K562 (cell line): ENCODE results near the gene ERBB4.

Experiments used
- EGR1 ChIP-seq: fragments of 450-650 bp; conservative IDR thresholded peaks from 2 replicates; pipeline ENCODE4 v1.6.1; 2017; ENCODE audit warnings: mild to moderate bottlenecking
- ELF4 ChIP-seq: fragments of 450-650 bp; formaldehyde crosslinking; IDR thresholded peaks from 2 replicates; pipeline ENCODE4 v1.4.0; 2022; ENCODE audit warnings: missing genetic modification characterization
- EP300 ChIP-seq: IDR thresholded peaks from 2 replicates; pipeline ENCODE4 v1.6.1; 2012; ENCODE audit warnings: low read length, improper control_type of control experiment
- FOS ChIP-seq: IDR thresholded peaks from 3 replicates; pipeline ENCODE4 v1.6.1; 2011; ENCODE audit not compliant: insufficient read length; ENCODE audit errors: extremely low read depth
- GTF2E2 ChIP-seq: fragments of 200-800 bp; sonication (Bioruptor generic); IDR thresholded peaks from 2 replicates; pipeline ENCODE4 v1.6.1; 2016; ENCODE audit warnings: missing genetic modification characterization, missing compliant biosample characterization
- NR2F6 ChIP-seq: fragments of 450-650 bp; formaldehyde crosslinking; IDR thresholded peaks from 2 replicates; pipeline ENCODE4 v1.4.0; 2020; ENCODE audit warnings: mild to moderate bottlenecking
- POLR2A ChIP-seq: fragments of 450-650 bp; conservative IDR thresholded peaks from 2 replicates; pipeline ENCODE4 v1.6.1; 2016
- TEAD4 ChIP-seq, 2 experiments: sonication (generic) in 1 of 2; formaldehyde crosslinking in 1 of 2; IDR thresholded peaks; 2 replicates each; pipeline versions ENCODE4 v1.6.1 to v1.8.0; 2012 to 2022; ENCODE audit warnings: borderline replicate concordance in 1 of 2, inconsistent platforms in 1 of 2, low read length in 1 of 2, mild to moderate bottlenecking in 1 of 2, missing genetic modification reagents in 1 of 2
- ZFX ChIP-seq: sonication (generic); formaldehyde crosslinking; IDR thresholded peaks from 2 replicates; pipeline ENCODE4 v1.8.0; 2022; ENCODE audit warnings: mild to moderate bottlenecking, missing genetic modification reagents, moderate library complexity
- ZKSCAN8 ChIP-seq: fragments of 200-800 bp; sonication (Bioruptor generic); IDR thresholded peaks from 2 replicates; pipeline ENCODE4 v1.6.1; 2016; ENCODE audit warnings: missing genetic modification characterization, missing compliant biosample characterization
- ZNF24 ChIP-seq: fragments of 450-650 bp; IDR thresholded peaks from 2 replicates; pipeline ENCODE4 v1.6.1; 2016
- TF ChIP-seq, protein P1 (sequence below): sonication (generic); formaldehyde crosslinking; IDR thresholded peaks from 2 replicates; pipeline ENCODE4 v1.8.1; 2023; ENCODE audit warnings: mild to moderate bottlenecking, missing genetic modification reagents
- TF ChIP-seq, protein P2 (sequence below): fragments of 450-650 bp; formaldehyde crosslinking; IDR thresholded peaks from 2 replicates; pipeline ENCODE4 v1.4.0; 2020; ENCODE audit warnings: mild to moderate bottlenecking, moderate library complexity
- TF ChIP-seq, protein P3 (sequence below), 3 experiments: IDR thresholded peaks in 2 of 3; conservative IDR thresholded peaks in 1 of 3; 2 replicates each; pipeline ENCODE4 v1.5.1; 2011 to 2012; ENCODE audit warnings: low read length in 3 of 3, mild to moderate bottlenecking in 3 of 3, control low read depth in 2 of 3, improper control_type of control experiment in 1 of 3, inconsistent platforms in 1 of 3, low read depth in 1 of 3, mixed read lengths in 1 of 3, moderate library complexity in 1 of 3; ENCODE audit not compliant: insufficient read depth in 2 of 3

- no peak for TF ChIP-seq NR2F6 (CRISPR knock-in tag)
- TF ChIP-seq, protein P1, sequence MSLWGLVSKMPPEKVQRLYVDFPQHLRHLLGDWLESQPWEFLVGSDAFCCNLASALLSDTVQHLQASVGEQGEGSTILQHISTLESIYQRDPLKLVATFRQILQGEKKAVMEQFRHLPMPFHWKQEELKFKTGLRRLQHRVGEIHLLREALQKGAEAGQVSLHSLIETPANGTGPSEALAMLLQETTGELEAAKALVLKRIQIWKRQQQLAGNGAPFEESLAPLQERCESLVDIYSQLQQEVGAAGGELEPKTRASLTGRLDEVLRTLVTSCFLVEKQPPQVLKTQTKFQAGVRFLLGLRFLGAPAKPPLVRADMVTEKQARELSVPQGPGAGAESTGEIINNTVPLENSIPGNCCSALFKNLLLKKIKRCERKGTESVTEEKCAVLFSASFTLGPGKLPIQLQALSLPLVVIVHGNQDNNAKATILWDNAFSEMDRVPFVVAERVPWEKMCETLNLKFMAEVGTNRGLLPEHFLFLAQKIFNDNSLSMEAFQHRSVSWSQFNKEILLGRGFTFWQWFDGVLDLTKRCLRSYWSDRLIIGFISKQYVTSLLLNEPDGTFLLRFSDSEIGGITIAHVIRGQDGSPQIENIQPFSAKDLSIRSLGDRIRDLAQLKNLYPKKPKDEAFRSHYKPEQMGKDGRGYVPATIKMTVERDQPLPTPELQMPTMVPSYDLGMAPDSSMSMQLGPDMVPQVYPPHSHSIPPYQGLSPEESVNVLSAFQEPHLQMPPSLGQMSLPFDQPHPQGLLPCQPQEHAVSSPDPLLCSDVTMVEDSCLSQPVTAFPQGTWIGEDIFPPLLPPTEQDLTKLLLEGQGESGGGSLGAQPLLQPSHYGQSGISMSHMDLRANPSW (CRISPR knock-in tag): no peak
- no peak for TF ChIP-seq POLR2A
- TF ChIP-seq EGR1: no peak
- TF ChIP-seq FOS: no peak
- TF ChIP-seq TEAD4 (IDR thresholded peaks at IDR 0.05; ENCODE audit: low read length): no peak
- TF ChIP-seq TEAD4 (CRISPR knock-in tag; IDR thresholded peaks at IDR 0.05; ENCODE audit: borderline replicate concordance): no peak
- no peak for TF ChIP-seq EP300
- TF ChIP-seq ZNF24: no peak
- TF ChIP-seq, protein P2, sequence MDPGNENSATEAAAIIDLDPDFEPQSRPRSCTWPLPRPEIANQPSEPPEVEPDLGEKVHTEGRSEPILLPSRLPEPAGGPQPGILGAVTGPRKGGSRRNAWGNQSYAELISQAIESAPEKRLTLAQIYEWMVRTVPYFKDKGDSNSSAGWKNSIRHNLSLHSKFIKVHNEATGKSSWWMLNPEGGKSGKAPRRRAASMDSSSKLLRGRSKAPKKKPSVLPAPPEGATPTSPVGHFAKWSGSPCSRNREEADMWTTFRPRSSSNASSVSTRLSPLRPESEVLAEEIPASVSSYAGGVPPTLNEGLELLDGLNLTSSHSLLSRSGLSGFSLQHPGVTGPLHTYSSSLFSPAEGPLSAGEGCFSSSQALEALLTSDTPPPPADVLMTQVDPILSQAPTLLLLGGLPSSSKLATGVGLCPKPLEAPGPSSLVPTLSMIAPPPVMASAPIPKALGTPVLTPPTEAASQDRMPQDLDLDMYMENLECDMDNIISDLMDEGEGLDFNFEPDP: no peak
- no peak for TF ChIP-seq ELF4 (CRISPR knock-in tag)
- TF ChIP-seq ZKSCAN8 (CRISPR knock-in tag): no peak
- TF ChIP-seq, protein P3, sequence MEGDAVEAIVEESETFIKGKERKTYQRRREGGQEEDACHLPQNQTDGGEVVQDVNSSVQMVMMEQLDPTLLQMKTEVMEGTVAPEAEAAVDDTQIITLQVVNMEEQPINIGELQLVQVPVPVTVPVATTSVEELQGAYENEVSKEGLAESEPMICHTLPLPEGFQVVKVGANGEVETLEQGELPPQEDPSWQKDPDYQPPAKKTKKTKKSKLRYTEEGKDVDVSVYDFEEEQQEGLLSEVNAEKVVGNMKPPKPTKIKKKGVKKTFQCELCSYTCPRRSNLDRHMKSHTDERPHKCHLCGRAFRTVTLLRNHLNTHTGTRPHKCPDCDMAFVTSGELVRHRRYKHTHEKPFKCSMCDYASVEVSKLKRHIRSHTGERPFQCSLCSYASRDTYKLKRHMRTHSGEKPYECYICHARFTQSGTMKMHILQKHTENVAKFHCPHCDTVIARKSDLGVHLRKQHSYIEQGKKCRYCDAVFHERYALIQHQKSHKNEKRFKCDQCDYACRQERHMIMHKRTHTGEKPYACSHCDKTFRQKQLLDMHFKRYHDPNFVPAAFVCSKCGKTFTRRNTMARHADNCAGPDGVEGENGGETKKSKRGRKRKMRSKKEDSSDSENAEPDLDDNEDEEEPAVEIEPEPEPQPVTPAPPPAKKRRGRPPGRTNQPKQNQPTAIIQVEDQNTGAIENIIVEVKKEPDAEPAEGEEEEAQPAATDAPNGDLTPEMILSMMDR (IDR thresholded peaks at IDR 0.05 in 2 of 3, conservative IDR thresholded peaks at IDR 0.05 in 1 of 3; ENCODE audit: insufficient read depth in 2 of 3, low read depth in 1 of 3, low read length in 3 of 3): no peak
- no peak for TF ChIP-seq GTF2E2
- no peak for TF ChIP-seq ZFX
Measured at GRCh38 chr2:212337036-212337435, 201.6 kb downstream of the ERBB4 start.
